COLO668 (cell line): ENCODE results near the gene TMEM242.
"Not testable (repeated sequence)": the region's sequence is repeated elsewhere in the genome, so short reads cannot be mapped to it uniquely, and the experiment has no call there.

Experiments used
- DNase-seq: peaks from one replicate; lab custom pipeline; 2025; ENCODE audit not compliant: unreplicated experiment; lab: John Stamatoyannopoulos, UW

TMEM242 gene

DNA sequence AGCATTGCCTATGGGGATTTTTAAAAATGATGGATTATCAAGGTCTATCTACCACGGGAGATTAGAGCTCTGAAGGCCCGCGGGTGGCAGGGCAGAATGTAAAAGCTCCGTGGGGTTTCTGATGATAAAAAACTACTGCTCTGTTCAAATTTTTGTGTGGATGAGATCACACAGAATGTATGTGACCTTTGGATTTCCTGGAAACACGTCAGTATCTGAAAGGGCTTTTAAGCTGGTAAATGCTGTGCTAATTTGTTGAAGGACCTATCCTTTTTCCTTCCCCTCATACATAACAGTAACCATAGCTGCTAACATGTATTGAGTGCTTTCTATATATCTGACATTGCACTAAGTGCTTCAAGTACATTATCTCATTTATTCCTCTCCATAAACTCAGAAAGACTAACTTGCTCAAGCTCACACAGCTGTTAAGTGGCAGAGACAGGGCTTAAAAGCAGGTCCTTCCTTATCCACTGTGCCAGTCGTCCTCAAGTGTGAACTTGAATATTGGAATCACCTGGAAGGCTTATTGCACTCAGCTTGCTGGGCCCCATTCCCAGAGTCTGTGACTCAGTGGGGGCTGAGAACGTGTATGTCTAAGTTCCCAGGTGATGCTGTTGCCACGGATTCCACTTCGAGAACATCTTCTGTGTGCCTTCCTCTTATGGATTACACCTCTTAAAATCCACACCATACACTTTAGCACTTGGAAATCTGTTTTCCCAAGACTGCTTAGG is 1.9 kb upstream of the TMEM242 start:
- no peak for DNase-seq

DNA sequence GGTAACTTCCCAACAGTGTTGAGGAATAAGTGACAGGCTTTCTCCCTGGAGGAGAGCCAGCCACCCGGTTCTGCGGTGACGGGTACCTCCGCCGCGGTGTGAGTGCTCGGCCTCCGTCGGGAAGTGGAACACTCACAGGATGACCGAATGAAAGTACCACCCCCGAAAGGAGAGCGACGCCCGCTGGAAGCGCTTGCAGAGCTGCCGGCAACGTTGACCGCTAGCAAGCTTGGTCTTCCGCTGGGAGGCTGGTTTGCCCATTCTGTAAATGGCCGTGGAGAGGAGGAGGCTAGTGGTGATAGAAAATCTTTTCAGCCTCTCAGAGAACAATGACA is 614 bp upstream of the TMEM242 start:
- DNase-seq: no peak

DNA sequence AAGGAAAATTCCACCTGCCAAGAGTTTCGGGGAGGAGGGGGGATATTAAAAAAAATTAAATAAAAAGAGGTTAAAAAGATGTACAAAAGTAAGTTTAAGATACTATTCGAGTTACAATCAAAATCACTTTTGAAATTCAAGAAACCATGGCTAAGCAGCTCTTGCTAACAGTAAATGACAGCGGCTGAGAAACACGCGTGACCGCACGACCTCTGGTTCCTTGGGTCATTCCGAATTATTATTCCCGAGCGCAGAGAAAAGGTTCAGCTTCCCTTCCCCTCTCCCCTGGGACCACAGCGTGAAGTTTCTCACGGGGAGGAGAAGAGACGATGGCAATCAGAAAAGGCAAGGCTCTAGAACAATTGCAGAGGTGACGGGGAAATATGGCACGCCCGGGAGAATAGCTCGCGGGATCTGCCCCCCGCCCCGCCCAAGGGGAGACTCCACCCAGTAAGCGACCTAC is 496 bp downstream of the TMEM242 start:
- no peak for DNase-seq

DNA sequence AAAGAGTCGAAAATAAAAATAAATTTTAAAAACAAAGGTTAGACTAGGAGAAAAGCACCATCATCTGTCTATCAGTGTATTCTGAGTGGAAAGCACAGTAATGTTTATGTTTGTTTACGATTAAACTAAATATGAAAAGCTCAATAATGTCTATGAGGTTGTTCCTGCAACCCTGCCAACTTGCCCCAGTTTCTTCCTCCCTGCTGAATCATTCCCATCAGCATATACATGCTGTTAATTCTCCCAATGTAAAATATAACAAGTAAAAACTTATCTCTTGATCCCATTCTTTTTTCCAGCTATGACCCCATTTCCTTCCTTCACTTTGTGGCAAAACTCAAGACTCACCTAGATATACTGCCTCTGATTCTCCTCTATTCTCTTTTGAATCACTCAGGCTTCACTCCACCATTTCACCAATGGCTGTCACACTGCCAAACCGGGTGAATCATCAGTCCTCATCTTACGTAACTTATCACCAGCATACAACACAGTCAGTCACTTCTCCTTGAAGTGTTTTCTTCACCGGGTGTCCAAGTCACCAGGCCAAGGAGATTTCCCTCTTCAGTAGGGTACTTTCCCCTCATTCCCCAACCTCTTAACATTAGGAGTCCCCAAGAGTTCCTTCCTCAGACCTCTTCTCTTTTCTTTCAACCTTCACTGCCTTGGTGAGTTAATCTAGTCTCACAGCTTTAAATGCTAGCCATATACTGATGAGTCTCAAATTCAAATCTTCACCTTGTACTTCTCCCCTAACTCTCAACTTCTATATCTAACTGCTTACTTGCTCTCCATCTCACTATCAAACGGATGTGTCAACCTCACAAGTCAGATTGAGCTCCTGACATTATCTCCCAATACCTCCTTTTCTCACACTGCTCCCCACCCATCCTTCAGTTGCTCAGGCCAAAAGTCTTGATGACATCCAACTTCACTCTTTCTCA is 6.2 kb downstream of the TMEM242 start:
- no peak for DNase-seq

DNA sequence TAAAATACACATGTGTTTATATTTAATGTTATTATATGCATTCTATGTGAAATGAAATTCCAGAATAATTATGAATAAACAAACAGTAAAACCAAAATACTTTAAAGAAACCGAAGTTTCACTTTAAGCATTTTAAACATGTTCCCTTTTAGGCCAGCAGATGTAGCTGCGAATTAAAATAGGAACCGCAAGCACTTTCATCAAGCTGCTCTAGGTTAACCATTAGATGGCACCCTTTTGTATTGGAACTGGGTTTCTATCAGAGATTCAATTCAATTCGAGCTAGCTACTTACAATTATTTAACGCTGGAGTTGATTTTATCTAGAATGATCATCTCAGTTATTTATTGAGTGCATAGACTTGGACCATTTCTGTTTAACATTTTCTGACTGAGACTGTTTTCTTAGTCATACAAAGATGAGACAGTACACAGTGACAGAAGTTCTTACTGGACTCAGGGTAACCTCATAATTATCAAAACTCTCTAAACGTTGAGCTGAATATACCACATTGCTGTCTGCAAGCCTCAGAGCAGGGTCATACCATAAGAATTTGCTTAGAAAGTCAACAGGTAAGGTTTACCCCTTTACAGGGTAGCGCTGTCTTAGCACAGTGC is 8.5 kb downstream of the TMEM242 start:
- DNase-seq: no peak

DNA sequence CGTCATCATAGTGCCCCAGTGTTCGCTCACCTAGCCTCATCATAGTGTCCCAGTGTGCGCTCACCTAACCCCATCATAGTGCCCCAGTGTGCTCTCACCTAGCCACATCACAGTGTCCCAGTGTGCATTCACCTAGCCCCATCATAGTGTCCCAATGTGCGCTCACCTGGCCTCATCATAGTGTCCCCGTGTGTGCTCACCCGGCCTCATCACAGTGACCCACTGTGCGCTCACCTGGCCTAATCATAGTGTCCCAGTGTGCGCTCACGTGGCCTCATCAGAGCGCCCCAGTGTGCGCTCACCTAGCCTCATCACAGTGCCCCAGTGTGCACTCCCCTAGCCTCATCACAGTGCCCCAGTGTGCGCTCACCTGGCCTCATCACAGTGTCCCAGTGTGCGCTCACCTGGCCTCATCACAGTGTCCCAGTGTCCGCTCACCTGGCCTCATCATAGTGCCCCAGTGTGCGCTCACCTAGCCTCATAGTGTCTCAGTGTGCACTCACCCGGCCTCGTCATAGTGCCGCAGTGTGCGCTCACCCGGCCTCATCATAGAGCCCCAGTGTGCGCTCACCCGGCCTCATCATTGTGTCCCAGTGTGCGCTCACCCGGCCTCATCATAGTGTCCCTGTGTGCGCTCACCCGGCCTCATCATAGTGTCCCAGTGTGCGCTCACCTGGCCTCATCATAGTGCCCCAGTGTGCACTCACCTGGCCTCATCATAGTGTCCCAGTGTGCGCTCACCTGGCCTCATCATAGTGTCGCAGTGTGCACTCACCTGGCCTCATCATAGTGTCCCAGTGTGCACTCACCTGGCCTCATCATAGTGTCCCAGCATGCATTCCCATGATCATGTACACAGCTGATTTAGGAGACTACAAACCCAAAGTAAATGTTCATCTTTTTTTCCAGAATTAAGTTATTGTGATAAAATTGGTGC is 9.5 kb downstream of the TMEM242 start:
- no peak for DNase-seq

DNA sequence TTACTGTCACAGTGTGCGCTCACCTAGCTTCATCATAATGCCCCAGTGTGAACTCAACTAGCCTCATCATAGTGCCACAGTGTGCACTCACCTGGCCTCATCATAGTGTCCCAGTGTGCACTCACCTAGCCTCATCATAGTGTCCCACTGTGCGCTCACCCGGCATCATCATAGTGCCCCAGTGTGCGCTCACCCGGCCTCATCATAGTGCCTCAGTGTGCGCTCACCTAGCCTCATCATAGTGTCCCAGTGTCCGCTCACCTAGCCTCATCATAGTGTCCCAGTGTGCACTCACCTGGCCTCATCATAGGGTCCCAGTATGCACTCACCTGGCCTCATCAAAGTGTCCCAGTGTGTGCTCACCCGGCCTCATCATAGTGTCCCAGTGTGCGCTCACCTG is 10.6 kb downstream of the TMEM242 start:
- no peak for DNase-seq

DNA sequence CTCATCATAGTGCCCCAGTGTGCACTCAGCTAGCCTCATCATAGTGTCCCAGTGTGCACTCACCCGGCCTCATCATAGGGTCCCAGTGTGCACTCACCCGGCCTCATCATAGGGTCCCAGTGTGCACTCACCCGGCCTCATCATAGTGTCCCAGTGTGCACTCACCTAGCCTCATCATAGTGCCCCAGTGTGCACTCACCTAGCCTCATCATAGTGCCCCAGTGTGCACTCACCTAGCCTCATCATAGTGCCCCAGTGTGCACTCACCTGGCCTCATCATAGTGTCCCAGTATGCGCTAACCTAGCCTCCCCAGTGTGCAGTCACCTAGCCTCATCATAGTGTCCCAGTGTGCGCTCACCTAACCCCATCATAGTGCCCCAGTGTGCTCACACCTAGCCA is 12.6 kb downstream of the TMEM242 start:
- not testable (repeated sequence) for DNase-seq

DNA sequence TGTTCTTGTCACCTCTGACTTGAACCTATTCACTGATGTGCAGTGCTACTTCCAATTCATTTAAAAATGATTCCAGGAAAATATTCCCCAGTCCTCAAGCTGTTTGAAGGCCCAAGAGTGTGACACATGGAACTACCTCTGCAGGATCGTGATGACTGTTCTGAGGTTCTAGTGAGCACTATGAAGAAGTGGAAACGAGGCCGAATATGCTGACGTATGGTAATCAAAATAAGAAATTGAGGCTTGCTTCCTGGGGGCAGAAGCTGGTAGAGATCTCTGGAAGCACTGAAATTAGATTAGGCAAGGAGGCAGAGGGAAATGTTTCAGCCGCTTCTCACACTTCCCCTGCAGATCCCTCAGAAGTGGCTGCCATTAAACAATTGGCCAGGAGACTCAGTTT is 15.7 kb downstream of the TMEM242 start:
- no peak for DNase-seq

DNA sequence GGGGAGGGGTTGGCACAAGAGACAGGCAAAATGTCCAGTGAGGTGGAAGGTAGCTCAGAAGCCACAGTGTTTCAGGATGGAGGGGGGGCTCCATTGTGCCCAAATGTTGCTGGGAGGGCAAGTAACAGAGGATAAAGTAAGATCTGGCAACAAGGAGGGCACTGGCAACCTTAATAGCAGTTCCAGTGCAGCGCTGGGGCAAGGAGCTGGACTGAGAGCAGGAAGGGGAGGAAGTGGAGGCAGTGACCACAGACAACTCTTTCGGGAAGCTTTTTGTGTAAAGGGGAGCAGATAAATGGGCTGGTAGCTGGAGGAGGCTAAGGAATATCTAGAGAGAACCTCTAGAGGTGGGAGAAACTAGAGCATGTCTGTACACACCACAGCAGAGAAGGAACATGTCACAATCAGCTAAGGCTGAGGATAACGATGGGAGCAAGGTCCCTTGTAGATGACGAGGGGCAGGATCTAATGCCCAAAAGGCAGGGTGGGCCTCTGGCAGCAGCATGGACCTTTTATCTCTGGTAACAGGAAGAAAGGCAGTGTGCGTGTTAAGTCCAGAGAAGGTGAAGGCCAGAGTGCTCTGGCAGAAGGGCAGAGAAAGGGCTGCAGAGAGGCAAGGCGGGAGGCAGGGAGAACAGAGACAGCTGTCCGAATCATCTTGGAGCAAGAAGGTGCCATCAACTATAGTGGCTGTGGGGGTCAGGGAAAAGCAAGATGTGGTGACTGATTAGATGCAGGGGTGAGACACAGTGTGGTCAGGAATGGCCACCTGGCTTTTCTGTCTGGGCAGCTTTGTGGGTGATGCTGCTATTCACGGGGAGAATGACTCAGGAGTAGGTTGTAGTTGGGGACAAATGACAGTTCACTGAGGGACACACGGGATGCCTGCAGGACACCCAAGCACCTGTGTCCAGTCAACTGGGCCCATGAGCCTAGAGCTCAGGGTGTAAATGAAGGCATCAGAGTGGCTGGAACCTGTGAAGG is 17.4 kb downstream of the TMEM242 start:
- no peak for DNase-seq

DNA sequence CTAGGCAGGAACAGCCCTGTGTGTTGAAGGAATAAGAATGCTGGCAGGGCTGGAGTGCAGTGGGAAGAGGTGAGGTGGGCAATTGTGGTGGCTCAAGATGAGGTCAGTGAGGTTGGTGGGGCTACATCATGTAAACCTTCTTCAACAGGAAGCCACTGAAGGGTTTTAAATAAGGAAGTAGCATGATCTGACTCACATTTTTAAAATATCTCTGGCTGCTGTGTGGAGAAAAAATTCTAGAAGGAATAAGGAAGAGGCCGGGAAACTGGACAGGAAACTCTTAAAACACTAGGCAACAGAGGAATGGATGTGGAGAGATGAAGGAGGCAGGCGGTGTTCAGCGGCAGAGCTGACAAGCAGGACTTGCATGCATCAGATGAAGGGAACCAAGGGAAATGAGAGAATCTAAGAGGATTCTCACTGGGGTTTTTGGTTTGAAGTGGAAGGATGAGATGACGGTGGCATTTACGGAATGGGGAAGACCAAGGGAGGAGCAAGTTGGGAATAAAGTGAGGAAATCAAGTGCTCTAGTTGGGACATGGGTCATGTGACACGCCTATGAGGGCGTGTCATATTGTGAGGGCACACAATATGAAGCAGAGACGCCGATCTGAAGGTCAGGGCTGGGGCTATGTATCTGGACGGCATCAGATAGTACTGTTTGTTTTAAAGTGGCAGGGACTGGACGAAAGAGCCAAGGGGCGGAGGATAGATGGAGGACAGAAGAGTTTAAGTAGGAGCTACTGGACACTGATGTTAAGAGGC is 18.2 kb downstream of the TMEM242 start:
- DNase-seq: no peak

DNA sequence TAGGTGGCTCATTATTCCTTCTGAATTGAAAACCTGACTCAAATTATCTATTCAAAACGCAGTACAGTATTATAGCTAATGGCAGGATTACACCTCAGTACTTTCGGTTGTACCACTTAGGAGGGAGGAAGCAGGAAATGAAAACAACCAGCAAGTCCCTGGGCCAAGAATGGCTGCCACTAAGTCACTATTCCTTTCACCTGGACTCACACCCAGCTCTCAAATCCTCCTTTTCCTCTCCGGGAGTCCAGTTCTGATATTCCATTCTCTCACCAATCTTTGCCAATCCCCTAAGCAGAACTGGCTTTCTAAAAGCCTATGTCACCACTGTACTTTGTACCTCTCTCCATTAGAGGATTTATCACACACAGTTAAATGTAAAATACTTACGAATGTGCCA is 20.6 kb downstream of the TMEM242 start:
- no peak for DNase-seq

DNA sequence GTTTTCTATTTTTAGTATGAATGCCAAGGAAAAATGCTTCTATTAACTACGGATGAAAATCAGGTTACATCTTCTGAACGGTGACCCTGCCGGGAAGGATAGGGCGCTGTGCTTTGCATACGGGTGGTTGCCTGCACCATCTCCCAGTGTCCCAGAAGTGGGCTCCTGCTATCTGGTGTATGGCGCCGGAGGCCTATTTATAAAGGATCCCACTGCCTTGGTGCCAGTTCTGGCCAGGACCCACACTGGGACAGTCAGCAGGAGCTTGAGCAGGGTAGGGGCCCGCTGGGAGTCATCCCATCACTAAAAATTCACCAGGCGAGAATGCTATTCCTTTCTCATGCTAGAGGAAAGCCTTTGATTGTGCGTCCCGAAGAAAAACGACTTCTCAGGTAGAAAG is 22.9 kb downstream of the TMEM242 start:
- DNase-seq: no peak

DNA sequence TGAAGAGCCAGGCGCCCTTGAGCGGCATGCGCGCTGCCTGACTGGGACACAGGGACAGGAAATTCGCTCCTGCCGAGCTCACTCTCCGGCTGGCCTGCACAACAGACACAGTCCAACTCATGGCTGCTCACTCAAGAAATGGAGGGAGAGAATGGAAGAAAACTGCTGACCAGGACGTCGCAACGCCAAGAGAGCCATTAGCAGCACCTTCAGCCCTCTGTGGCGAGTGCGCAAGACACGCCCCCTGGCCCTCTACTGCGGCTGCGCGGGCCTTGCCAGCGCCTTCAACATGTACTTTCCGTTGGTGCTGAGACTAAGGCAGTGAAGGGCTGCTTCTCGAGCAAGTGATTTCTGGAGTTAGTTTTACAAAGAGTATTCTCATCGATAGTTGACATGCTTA is 23.3 kb downstream of the TMEM242 start:
- no peak for DNase-seq

DNA sequence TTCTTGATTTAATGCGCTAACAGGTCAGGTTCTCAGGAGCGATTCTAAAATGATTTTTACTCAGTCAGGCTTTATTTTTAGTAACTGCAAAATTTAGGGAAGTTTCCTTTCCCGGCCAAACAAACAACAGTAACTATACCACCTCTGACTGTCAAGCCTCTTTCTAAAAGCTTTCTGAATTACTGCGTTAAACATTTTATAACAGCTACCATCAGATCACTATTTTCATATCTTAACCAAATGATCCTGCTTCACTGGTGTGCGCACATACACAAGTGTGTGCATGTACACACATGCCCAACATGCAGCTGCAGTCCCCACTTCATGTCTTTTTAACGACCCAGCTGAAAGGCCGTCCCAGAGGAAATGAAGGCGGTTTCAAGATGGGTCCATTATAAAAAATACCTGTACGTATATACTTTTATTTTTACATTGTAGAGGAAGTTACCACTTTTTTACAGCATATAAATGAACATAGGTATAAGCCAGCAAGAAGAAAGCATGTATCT is 25.0 kb downstream of the TMEM242 start:
- peak; percentile 6 for DNase-seq

DNA sequence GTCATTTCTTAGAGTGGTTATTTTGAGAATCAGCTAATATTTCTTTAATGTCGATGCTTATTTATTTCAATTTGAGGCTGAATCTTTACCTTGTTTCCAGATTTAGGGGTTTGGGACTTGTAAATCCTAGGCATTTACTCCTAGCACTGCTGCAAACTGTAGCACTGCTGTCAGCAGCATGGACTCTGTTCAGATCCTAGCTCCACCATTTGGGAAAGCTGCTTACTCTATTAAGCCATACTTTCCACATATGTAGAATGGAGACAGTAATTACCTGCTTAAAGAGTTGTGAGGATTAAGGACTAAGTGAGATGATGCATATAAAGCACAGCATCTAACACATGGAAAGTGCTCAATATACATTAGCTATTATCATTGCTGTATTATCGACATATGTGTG is 28.7 kb downstream of the TMEM242 start:
- no peak for DNase-seq

DNA sequence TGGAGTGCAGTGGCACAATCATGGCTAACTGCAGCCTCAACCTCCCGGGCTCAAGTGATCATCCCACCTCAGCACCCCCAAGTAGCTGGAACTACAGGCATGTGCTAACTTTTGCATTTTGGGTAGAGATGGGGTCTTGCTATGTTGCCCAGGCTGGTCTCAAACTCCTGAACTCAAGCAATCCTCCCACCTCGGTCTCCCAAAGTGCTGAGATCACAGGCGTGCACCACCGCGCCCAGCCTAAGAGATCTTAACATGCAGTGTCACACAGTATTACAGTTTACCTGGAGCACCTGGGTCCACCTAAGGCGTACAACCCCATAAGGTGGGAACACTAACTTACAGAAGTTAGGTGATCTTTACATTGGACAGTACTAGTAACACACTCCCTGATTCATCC is 29.5 kb downstream of the TMEM242 start:
- DNase-seq: no peak

DNA sequence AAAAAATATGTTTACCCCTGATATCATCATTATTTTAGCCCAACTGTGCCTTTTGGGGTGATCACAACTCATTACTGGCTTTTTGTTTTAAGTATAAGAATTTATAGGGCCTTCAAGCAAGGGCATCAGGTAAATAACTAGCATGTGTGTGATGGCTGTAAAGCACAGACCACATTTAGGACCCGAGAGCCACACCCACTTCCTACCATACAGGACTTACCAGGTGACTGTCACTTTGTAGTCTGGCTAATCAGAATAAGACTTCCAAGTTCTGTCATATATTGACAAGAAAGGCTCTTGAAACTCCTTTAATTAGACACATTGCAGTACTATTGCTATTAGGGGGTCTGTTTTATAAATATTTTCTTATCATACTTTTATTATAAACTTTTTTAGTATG is 31.1 kb downstream of the TMEM242 start:
- DNase-seq: no peak

DNA sequence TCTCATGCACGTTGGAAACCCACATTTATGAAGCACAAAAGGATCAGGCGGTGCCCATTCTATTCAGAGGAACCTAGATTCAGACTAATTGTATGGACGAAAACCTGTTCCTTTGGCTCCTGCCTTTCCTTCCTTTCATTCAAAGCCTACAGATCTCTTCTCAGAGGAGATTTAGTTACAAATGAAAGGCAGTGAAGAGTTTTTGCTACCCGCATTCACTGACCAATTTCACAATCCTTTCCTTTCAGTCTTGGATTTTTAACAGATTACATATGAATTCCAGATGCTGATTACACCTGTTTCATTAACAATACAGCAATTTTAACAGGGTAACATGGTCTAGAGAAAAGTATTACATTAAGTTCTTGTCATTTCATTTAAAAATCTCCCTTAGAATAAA is 32.0 kb downstream of the TMEM242 start:
- no peak for DNase-seq
